DMS114 treated with DMSO at 0.1 percent for 48 hours (cell line): ENCODE measurements around the gene CATSPERE.
"Not testable (repeated sequence)": the region's sequence is repeated elsewhere in the genome, so short reads cannot be mapped to it uniquely, and the experiment has no call there.

Experiments used
- DNase-seq: peaks from one replicate; lab custom pipeline; 2025; ENCODE audit not compliant: unreplicated experiment; lab: John Stamatoyannopoulos, UW

Gene CATSPERE

GRCh38 chr1:244447552-244447951, 13.5 kb upstream of the CATSPERE start:
- no peak for DNase-seq

- no peak for DNase-seq
Observed at GRCh38 chr1:244448279-244449036, 12.6 kb upstream of the CATSPERE start.

- no peak for DNase-seq
Observed at GRCh38 chr1:244449936-244450508, 11.1 kb upstream of the CATSPERE start.

GRCh38 chr1:244450597-244451538, 10.2 kb upstream of the CATSPERE start:
- DNase-seq = peak; percentile 11

- no peak for DNase-seq
Observed at GRCh38 chr1:244451539-244451950, 9.5 kb upstream of the CATSPERE start, which contains the start of gene ADSS2. TSS of gene ADSS2 (minus strand) at chr1:244451909. CDS start at chr1:244451817, 92 bp downstream.

- DNase-seq = peak; percentile 98
Observed at GRCh38 chr1:244451951-244452795, 8.9 kb upstream of the CATSPERE start.

- DNase-seq = no peak
Observed at GRCh38 chr1:244454412-244454811, 6.7 kb upstream of the CATSPERE start.

GRCh38 chr1:244456586-244456985, 4.5 kb upstream of the CATSPERE start:
- DNase-seq = no peak

GRCh38 chr1:244458781-244459180, 2.3 kb upstream of the CATSPERE start:
- DNase-seq = no peak

- DNase-seq = peak; percentile 7
Observed at GRCh38 chr1:244460197-244460596, 876 bp upstream of the CATSPERE start.

- DNase-seq = no peak
Observed at GRCh38 chr1:244466724-244467123, 5.7 kb downstream of the CATSPERE start.

GRCh38 chr1:244473059-244473605, 12.1 kb downstream of the CATSPERE start:
- no peak for DNase-seq

- DNase-seq = not testable (repeated sequence)
Observed at GRCh38 chr1:244484971-244485370, 23.9 kb downstream of the CATSPERE start.

- no peak for DNase-seq
Observed at GRCh38 chr1:244494653-244495052, 33.6 kb downstream of the CATSPERE start.

GRCh38 chr1:244496186-244496585, 35.1 kb downstream of the CATSPERE start:
- DNase-seq = no peak

GRCh38 chr1:244497805-244498204, 36.7 kb downstream of the CATSPERE start:
- DNase-seq = no peak

- not testable (repeated sequence) for DNase-seq
Observed at GRCh38 chr1:244499484-244499883, 38.4 kb downstream of the CATSPERE start.

GRCh38 chr1:244500515-244500914, 39.4 kb downstream of the CATSPERE start:
- DNase-seq = not testable (repeated sequence)

- no peak for DNase-seq
Observed at GRCh38 chr1:244502630-244503029, 41.6 kb downstream of the CATSPERE start.

- DNase-seq = no peak
Observed at GRCh38 chr1:244513493-244513892, 52.4 kb downstream of the CATSPERE start.
